Measurements from ENCODE around the gene MAP7D3.

DNA sequence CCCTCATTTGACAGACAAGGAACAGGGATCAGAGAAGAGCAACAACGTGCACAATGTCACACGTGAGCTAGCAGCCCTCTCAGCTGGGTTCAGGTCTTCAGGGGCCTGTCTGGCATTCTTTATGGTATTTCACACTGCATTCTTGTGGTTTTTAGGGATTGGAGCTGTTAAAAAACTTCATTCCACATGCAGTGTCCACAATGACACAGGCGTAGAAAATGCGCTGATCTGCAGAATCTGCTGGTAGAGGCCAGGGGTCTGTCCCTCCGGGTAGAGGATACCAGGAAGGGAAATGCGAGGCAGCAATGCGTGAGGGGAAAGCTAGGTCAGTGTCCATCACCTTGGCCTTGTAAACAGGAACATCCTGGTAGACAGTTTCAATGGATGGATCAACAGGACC is 36.6 kb downstream of the MAP7D3 start:
- TF ChIP-seq, protein P1, sequence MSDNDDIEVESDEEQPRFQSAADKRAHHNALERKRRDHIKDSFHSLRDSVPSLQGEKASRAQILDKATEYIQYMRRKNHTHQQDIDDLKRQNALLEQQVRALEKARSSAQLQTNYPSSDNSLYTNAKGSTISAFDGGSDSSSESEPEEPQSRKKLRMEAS (IDR thresholded peaks at IDR 0.05; ENCODE audit: low read depth, low read length), result no peak
- TF ChIP-seq POLR2A (IDR thresholded peaks at IDR 0.05; ENCODE audit: extremely low read depth, insufficient read length) (no peak), MYC (IDR thresholded peaks at IDR 0.05; ENCODE audit: low read depth, low read length) (no peak)
- TF ChIP-seq, protein P2, sequence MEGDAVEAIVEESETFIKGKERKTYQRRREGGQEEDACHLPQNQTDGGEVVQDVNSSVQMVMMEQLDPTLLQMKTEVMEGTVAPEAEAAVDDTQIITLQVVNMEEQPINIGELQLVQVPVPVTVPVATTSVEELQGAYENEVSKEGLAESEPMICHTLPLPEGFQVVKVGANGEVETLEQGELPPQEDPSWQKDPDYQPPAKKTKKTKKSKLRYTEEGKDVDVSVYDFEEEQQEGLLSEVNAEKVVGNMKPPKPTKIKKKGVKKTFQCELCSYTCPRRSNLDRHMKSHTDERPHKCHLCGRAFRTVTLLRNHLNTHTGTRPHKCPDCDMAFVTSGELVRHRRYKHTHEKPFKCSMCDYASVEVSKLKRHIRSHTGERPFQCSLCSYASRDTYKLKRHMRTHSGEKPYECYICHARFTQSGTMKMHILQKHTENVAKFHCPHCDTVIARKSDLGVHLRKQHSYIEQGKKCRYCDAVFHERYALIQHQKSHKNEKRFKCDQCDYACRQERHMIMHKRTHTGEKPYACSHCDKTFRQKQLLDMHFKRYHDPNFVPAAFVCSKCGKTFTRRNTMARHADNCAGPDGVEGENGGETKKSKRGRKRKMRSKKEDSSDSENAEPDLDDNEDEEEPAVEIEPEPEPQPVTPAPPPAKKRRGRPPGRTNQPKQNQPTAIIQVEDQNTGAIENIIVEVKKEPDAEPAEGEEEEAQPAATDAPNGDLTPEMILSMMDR (IDR thresholded peaks at IDR 0.05; ENCODE audit: low read depth, low read length), result no peak
